Measurements from ENCODE around the gene MEI1.

GRCh38 chr22:41725510-41726110 lies 26.3 kb downstream of the MEI1 start:
- TF ChIP-seq CTCF (IDR thresholded peaks at IDR 0.05; ENCODE audit: poor library complexity, severe bottlenecking) = no peak
- no peak for TF ChIP-seq TAF1 (IDR thresholded peaks at IDR 0.05; ENCODE audit: low read depth)
- no peak for TF ChIP-seq EP300 (conservative IDR thresholded peaks at IDR 0.05; ENCODE audit: poor library complexity, severe bottlenecking)
- TF ChIP-seq POLR2AphosphoS5 (IDR thresholded peaks at IDR 0.05) = no peak
- TF ChIP-seq MXI1 (conservative IDR thresholded peaks at IDR 0.05; ENCODE audit: poor library complexity, severe bottlenecking) = no peak
- TF ChIP-seq EZH2 (IDR thresholded peaks at IDR 0.05; ENCODE audit: borderline replicate concordance, insufficient read depth, low read length, poor library complexity, severe bottlenecking) = no peak
- TF ChIP-seq SMC3 (conservative IDR thresholded peaks at IDR 0.05; ENCODE audit: poor library complexity) = no peak
